GM23248 (cell line): ENCODE data around the gene APBA2.
"Not testable (repeated sequence)": the region's sequence is repeated elsewhere in the genome, so short reads cannot be mapped to it uniquely, and the experiment has no call there.

Source experiments
- EZH2 ChIP-seq: fragments of 200-600 bp; sonication (generic); IDR thresholded peaks from 2 replicates; pipeline ENCODE4 v1.6.1; 2018; ENCODE audit warnings: antibody characterized with exemption, mild to moderate bottlenecking; ENCODE audit not compliant: insufficient read depth, poor library complexity, severe bottlenecking
- EZH2phosphoT487 ChIP-seq: fragments of 200-600 bp; sonication (generic); IDR thresholded peaks from 2 replicates; pipeline ENCODE4 v1.6.1; 2018; ENCODE audit warnings: antibody characterized with exemption, moderate library complexity, mild to moderate bottlenecking, low read depth; ENCODE audit not compliant: insufficient read depth

- TF ChIP-seq EZH2, EZH2phosphoT487: not testable (repeated sequence)
Measured at GRCh38 chr15:28890291-28890690, 4.5 kb downstream of the APBA2 start.
